Adrenal gland (tissue), 5 donors: ENCODE results near the gene NUSAP1.

Experiments
- CTCF ChIP-seq, 6 experiments: fragments of 450-650 bp in 4 of 6; fragments of 200-600 bp in 2 of 6; sonication (generic) in 1 of 6; IDR thresholded peaks; 1 replicate in 5 of 6; 2 replicates in 1 of 6; pipeline versions ENCODE4 v1.5.1 to v1.8.0; 2016 to 2021; ENCODE audit warnings: antibody characterized with exemption in 6 of 6, mild to moderate bottlenecking in 2 of 6, moderate library complexity in 1 of 6
- POLR2A ChIP-seq, 2 donors: fragments of 450-650 bp; IDR thresholded peaks; one replicate each; pipeline ENCODE4 v1.6.1; 2017; ENCODE audit warnings: antibody characterized with exemption in 2 of 2, mild to moderate bottlenecking in 2 of 2, moderate library complexity in 1 of 2
- donor health status: DM: no; HTN: no; CAD: no.

- TF ChIP-seq CTCF (IDR thresholded peaks at IDR 0.05) (no peak), POLR2A (IDR thresholded peaks at IDR 0.05) (no peak)
Observed at GRCh38 chr15:41292521-41292920, 40.2 kb upstream of the NUSAP1 start.
